Keratinocyte (primary cell): ENCODE data around the gene CDT1. TPM values are rescaled to one million over a fixed set of nuclear protein-coding genes. Genes with fewer than 3 reads are reported as not detected.

Experiments used
- DNase-seq: peaks from one replicate; pipeline ENCODE4 v3.0.0-alpha.2; 2011; ENCODE audit warnings: low read depth, missing footprints, low spot score
- FAIRE-seq: peaks from 2 replicates; lab custom pipeline; 2011; peaks lifted over from hg19 to GRCh38; lab: Jason Lieb, UNC
- H2AFZ ChIP-seq: 2 replicates; pipeline ENCODE4 v1.6.0; 2012; ENCODE audit warnings: low read length, control low read depth, inconsistent platforms; ENCODE audit not compliant: control insufficient read depth
- H3K27ac ChIP-seq: 2 replicates; pipeline ENCODE4 v1.5.1; 2011; ENCODE audit warnings: low read length; ENCODE audit not compliant: control insufficient read depth, insufficient read depth
- H3K27me3 ChIP-seq: 3 replicates; pipeline ENCODE4 v1.6.0; 2011; ENCODE audit warnings: low read length; ENCODE audit not compliant: control insufficient read depth, insufficient read depth; ENCODE audit errors: extremely low read depth
- H3K36me3 ChIP-seq, 2 experiments: 2 replicates in 1 of 2; 3 replicates in 1 of 2; pipeline ENCODE4 v1.5.1; 2011; ENCODE audit warnings: low read length in 2 of 2, mild to moderate bottlenecking in 1 of 2; ENCODE audit not compliant: control insufficient read depth in 2 of 2, insufficient read depth in 2 of 2; ENCODE audit errors: extremely low read depth in 1 of 2
- H3K4me1 ChIP-seq: 3 replicates; pipeline ENCODE4 v1.5.1; 2011; ENCODE audit warnings: low read length; ENCODE audit not compliant: control insufficient read depth, insufficient read depth; ENCODE audit errors: extremely low read depth
- H3K4me2 ChIP-seq: 3 replicates; pipeline ENCODE4 v1.6.0; 2011; ENCODE audit warnings: low read depth, low read length; ENCODE audit not compliant: control insufficient read depth, insufficient read depth; ENCODE audit errors: extremely low read depth
- H3K4me3 ChIP-seq, 3 experiments: fragments of 200-600 bp in 1 of 3; sonication (generic) in 1 of 3; 2 replicates in 2 of 3; 3 replicates in 1 of 3; pipeline ENCODE4 v1.5.1; 2011 to 2016; ENCODE audit warnings: low read length in 3 of 3, mild to moderate bottlenecking in 3 of 3, control low read depth in 2 of 3, inconsistent platforms in 1 of 3, low read depth in 1 of 3, mixed read lengths in 1 of 3, mixed run types in 1 of 3, moderate library complexity in 1 of 3; ENCODE audit not compliant: control insufficient read depth in 2 of 3, insufficient read depth in 2 of 3; ENCODE audit errors: extremely low read depth in 1 of 3
- H3K79me2 ChIP-seq: 2 replicates; pipeline ENCODE4 v1.6.0; 2012; ENCODE audit warnings: low read length; ENCODE audit not compliant: control insufficient read depth, insufficient read depth
- H3K9ac ChIP-seq: 3 replicates; pipeline ENCODE4 v1.6.0; 2011; ENCODE audit warnings: low read length; ENCODE audit not compliant: control insufficient read depth, insufficient read depth; ENCODE audit errors: extremely low read depth
- H3K9me1 ChIP-seq: 3 replicates; pipeline ENCODE4 v1.6.0; 2011; ENCODE audit warnings: low read length; ENCODE audit not compliant: control insufficient read depth, insufficient read depth; ENCODE audit errors: extremely low read depth
- H3K9me3 ChIP-seq: 2 replicates; pipeline ENCODE4 v1.5.1; 2012; ENCODE audit warnings: low read depth, low read length; ENCODE audit not compliant: control insufficient read depth
- H4K20me1 ChIP-seq: 3 replicates; pipeline ENCODE4 v1.6.0; 2011; ENCODE audit warnings: low read length; ENCODE audit not compliant: control insufficient read depth, insufficient read depth; ENCODE audit errors: extremely low read depth
- CTCF ChIP-seq, 3 experiments: IDR thresholded peaks in 1 of 3; conservative IDR thresholded peaks in 1 of 3; optimal IDR thresholded peaks in 1 of 3; 2 replicates in 2 of 3; 3 replicates in 1 of 3; pipeline versions ENCODE3 to v1.5.1; 2011; ENCODE audit warnings: low read length in 3 of 3, mild to moderate bottlenecking in 3 of 3, moderate library complexity in 2 of 3, control low read depth in 1 of 3, inconsistent platforms in 1 of 3; ENCODE audit not compliant: insufficient read depth in 2 of 3; ENCODE audit errors: extremely low read depth in 1 of 3
- EZH2 ChIP-seq: IDR thresholded peaks from one replicate; pipeline ENCODE4 v1.6.1; 2012; ENCODE audit warnings: inconsistent platforms, mild to moderate bottlenecking, low read length, moderate library complexity
- dilution Hi-C: fragments of 300-500 bp; cut with MboI; formaldehyde crosslinking; loops from one replicate; pipeline ENCODE4 v1.7.0; 2020; ENCODE audit warnings: low sequenced_read_pairs; ENCODE audit not compliant: extremely low pct_ligation_motif_present
- polyA plus RNA-seq, 5 experiments: library from polyadenylated mRNA; depleted of rRNA in 3 of 5; stranded (reverse) in 3 of 5; stranded (forward) in 1 of 5; unstranded in 1 of 5; fragments of >200 nt; gene quantifications; 1 replicate in 1 of 5; 2 replicates in 3 of 5; 3 replicates in 1 of 5; pipeline versions ENCODE4 v1.2.1 to v1.2.3, GENCODE V29; 2011 to 2012; ENCODE audit warnings: missing spikeins in 2 of 5, low read depth in 1 of 5, low replicate concordance in 1 of 5

Gene CDT1
- polyA plus RNA-seq, 1 donor (not counting 4 experiments of a cell fraction or from before 2014, with no cell fraction given), result 2.0 TPM

- Histone ChIP-seq H3K9me3 (no peaks in the 10 kb centered on the region), H3K27ac (no peak overlapping the region), H3K36me3 (peaks cover 14 to 20% of the 10 kb centered on the region in 2 experiments), H3K79me2 (peaks cover 98% of the 10 kb centered on the region), H3K4me3 (no peak overlapping the region), H3K27me3 (no peaks in the 10 kb centered on the region), H3K4me2 (no peak overlapping the region), H3K9ac (no peak overlapping the region), H3K4me1 (peaks cover 33% of the 10 kb centered on the region), H2AFZ (no peak overlapping the region), H3K9me1 (no peaks in the 10 kb centered on the region), H4K20me1 (peaks cover 53% of the 10 kb centered on the region)
- TF ChIP-seq CTCF (optimal IDR thresholded peaks at IDR 0.05 in 1 of 3, IDR thresholded peaks at IDR 0.05 in 1 of 3, conservative IDR thresholded peaks at IDR 0.05 in 1 of 3; ENCODE audit: extremely low read depth in 1 of 3, insufficient read depth in 2 of 3, low read length in 3 of 3) (no peak), EZH2 (no peak)
- DNase-seq (no peak), FAIRE-seq (no peak)
- dilution Hi-C loops, result no loop called here
Observed at GRCh38 chr16:88778541-88779065, 25.0 kb upstream of the CDT1 start.

GRCh38 chr16:88779406-88780141 lies 24.0 kb upstream of the CDT1 start:
- no peak overlapping the region for H3K4me3 ChIP-seq
- dilution Hi-C loops, result no loop called here
- no peaks in the 10 kb centered on the region for H3K27me3 ChIP-seq
- FAIRE-seq, result no peak
- H2AFZ ChIP-seq, result no peak overlapping the region
- no peaks in the 10 kb centered on the region for H3K9me1 ChIP-seq
- H3K36me3 ChIP-seq, result peaks cover 14 to 19% of the 10 kb centered on the region in 2 experiments
- H3K27ac ChIP-seq, result no peak overlapping the region
- no peak for DNase-seq
- H3K4me1 ChIP-seq, result peaks cover 35% of the 10 kb centered on the region
- no peaks in the 10 kb centered on the region for H3K9me3 ChIP-seq
- no peak overlapping the region for H3K4me2 ChIP-seq
- TF ChIP-seq EZH2, result no peak
- no peak for TF ChIP-seq CTCF (optimal IDR thresholded peaks at IDR 0.05 in 1 of 3, IDR thresholded peaks at IDR 0.05 in 1 of 3, conservative IDR thresholded peaks at IDR 0.05 in 1 of 3; ENCODE audit: extremely low read depth in 1 of 3, insufficient read depth in 2 of 3, low read length in 3 of 3)
- H3K9ac ChIP-seq, result no peak overlapping the region
- H3K79me2 ChIP-seq, result peaks cover 97% of the 10 kb centered on the region
- H4K20me1 ChIP-seq, result peaks cover 47% of the 10 kb centered on the region
